Measurements from ENCODE around the gene CDKAL1. TPM values are rescaled to one million over a fixed set of nuclear protein-coding genes. Genes with fewer than 3 reads are reported as not detected.

Gene CDKAL1
- total RNA-seq, 4 donors from 2014 or later: 13.5 to 21.2 (median 17.3) TPM

DNA sequence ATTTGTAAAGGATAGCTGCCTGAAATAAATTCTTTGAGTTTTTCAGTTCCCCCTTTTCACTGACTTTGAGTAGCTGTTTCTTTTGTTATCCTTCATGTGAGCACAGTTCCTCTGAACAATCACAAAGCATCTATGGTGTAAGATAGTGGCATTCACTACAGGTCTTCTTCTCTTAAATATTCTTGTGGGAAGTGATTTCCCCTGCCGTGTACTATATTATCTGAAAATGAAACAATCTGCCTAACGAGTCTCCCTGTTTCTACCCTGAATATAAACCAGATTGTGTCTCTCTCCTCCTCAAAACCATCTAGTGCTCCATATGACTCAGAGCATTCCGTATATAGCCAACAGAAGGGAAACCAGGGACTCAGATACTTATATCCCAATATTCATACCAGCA, 679.2 kb downstream of the CDKAL1 start:
- no peak overlapping the region for H3K27ac ChIP-seq
- no peak for DNase-seq (ENCODE audit: low spot score in 2 of 2)
- H3K4me1 ChIP-seq: no peaks in the 10 kb centered on the region
- TF ChIP-seq POLR2A (IDR thresholded peaks at IDR 0.05): no peak
- TF ChIP-seq, protein P1, sequence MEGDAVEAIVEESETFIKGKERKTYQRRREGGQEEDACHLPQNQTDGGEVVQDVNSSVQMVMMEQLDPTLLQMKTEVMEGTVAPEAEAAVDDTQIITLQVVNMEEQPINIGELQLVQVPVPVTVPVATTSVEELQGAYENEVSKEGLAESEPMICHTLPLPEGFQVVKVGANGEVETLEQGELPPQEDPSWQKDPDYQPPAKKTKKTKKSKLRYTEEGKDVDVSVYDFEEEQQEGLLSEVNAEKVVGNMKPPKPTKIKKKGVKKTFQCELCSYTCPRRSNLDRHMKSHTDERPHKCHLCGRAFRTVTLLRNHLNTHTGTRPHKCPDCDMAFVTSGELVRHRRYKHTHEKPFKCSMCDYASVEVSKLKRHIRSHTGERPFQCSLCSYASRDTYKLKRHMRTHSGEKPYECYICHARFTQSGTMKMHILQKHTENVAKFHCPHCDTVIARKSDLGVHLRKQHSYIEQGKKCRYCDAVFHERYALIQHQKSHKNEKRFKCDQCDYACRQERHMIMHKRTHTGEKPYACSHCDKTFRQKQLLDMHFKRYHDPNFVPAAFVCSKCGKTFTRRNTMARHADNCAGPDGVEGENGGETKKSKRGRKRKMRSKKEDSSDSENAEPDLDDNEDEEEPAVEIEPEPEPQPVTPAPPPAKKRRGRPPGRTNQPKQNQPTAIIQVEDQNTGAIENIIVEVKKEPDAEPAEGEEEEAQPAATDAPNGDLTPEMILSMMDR (IDR thresholded peaks at IDR 0.05): no peak
- no peak for TF ChIP-seq EP300 (IDR thresholded peaks at IDR 0.05)
- WGBS, 2 donors: 86 to 90% methylated on average over 3 of the region's 3 CpGs
- no peaks in the 10 kb centered on the region for H3K27me3 ChIP-seq
- H3K36me3 ChIP-seq: peaks cover 0 to 83% (median 0%) of the 10 kb centered on the region in 3 donors
- no peaks in the 10 kb centered on the region for H3K9me3 ChIP-seq
- no peak overlapping the region for H3K4me3 ChIP-seq

DNA sequence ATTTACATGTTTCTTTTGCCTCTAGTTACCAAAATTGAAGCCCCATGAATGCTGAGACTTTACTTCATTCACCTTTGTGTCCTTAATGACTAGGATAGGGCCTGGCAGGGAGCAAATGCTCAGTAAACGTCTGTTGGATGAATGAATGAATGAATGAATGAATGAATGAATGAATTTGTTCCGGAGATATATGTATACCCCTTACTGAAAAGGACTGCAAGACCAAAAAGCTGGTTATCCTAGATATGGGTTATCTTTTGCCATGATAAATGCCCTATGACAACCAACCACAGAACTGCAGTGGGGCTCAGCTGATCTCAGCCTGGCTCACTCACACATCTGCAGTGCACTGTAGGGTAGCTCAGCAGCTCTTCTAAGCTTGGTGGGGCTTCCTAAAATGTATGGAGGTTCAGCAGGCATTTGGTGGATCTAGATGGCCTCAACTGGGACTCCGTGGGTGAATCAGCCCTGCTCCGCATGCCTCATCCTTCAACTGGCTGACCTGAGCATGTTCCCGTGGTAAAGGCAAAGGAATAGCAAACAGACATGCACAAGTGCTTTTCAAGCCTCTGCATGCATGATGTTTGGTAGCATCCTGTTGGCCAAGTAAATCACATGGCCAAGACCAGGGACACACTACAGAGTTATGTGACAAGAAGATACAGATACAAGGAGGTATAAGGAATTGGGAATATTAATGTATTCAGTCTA, 680.6 kb downstream of the CDKAL1 start:
- Histone ChIP-seq H3K27ac (no peak overlapping the region), H3K4me1 (no peaks in the 10 kb centered on the region), H3K4me3 (no peak overlapping the region), H3K9me3 (no peaks in the 10 kb centered on the region), H3K36me3 (peaks cover 0 to 72% (median 0%) of the 10 kb centered on the region in 3 donors), H3K27me3 (no peaks in the 10 kb centered on the region)
- TF ChIP-seq EP300 (IDR thresholded peaks at IDR 0.05) (no peak), POLR2A (IDR thresholded peaks at IDR 0.05) (no peak)
- WGBS, 2 donors: 72 to 95% methylated on average over 5 of the region's 5 CpGs
- DNase-seq (ENCODE audit: low spot score in 2 of 2): no peak

DNA sequence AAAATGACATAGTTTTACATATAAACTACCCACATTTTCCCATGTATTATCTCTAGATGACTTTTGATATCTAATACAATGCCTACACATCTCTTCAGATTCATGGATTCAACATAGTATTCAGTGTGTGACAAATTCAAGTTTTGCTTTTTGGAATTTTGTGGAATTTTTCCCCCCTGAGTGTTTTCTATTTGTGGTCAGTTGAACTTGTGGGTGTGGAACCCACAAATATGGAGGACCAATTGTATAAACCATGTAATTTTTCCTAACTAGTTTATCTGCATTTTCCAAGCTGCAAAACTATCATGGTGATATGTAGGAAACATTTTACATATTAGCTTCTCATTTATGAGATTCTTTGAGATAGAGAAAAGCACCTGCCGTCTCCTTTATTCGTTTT, 685.0 kb downstream of the CDKAL1 start:
- 86 to 93% methylated on average over 2 of the region's 2 CpGs for WGBS, 2 donors
- no peak for TF ChIP-seq EP300 (IDR thresholded peaks at IDR 0.05)
- TF ChIP-seq, protein P1 (IDR thresholded peaks at IDR 0.05): no peak
- no peak for TF ChIP-seq POLR2A (IDR thresholded peaks at IDR 0.05)
- H3K4me1 ChIP-seq: no peaks in the 10 kb centered on the region
- no peaks in the 10 kb centered on the region for H3K9me3 ChIP-seq
- DNase-seq (ENCODE audit: low spot score in 2 of 2): no peak
- no peak overlapping the region for H3K4me3 ChIP-seq
- H3K27ac ChIP-seq: no peak overlapping the region
- H3K36me3 ChIP-seq: peaks cover 0 to 75% (median 0%) of the 10 kb centered on the region in 3 donors
- H3K27me3 ChIP-seq: no peaks in the 10 kb centered on the region

DNA sequence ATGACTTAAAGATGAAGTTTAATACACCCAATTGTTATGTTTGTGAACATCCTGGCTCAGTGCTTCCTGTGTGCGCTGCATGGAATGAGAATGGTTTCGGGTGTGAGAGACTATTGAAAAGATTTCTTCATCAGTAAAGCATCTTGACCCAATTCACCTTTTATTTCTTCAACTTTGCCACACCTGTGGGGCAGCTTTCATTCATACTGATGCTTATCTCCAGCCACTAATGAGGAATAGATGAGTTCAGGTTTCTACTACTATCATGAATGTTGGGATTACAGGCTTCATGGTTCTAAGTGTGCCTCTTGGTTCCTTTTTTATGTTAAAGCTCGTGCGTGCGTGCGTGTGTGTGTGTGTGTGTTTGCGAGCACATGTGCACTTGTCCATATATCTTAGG, 685.6 kb downstream of the CDKAL1 start:
- Histone ChIP-seq H3K36me3 (peaks cover 0 to 70% (median 0%) of the 10 kb centered on the region in 3 donors), H3K27ac (no peak overlapping the region), H3K4me3 (no peak overlapping the region), H3K4me1 (no peaks in the 10 kb centered on the region), H3K27me3 (no peaks in the 10 kb centered on the region), H3K9me3 (no peaks in the 10 kb centered on the region)
- 86 to 88% methylated on average over 7 of the region's 7 CpGs for WGBS, 2 donors
- no peak for TF ChIP-seq POLR2A (IDR thresholded peaks at IDR 0.05)
- TF ChIP-seq EP300 (IDR thresholded peaks at IDR 0.05): no peak
- TF ChIP-seq, protein P1 (IDR thresholded peaks at IDR 0.05): no peak
- no peak for DNase-seq (ENCODE audit: low spot score in 2 of 2)

DNA sequence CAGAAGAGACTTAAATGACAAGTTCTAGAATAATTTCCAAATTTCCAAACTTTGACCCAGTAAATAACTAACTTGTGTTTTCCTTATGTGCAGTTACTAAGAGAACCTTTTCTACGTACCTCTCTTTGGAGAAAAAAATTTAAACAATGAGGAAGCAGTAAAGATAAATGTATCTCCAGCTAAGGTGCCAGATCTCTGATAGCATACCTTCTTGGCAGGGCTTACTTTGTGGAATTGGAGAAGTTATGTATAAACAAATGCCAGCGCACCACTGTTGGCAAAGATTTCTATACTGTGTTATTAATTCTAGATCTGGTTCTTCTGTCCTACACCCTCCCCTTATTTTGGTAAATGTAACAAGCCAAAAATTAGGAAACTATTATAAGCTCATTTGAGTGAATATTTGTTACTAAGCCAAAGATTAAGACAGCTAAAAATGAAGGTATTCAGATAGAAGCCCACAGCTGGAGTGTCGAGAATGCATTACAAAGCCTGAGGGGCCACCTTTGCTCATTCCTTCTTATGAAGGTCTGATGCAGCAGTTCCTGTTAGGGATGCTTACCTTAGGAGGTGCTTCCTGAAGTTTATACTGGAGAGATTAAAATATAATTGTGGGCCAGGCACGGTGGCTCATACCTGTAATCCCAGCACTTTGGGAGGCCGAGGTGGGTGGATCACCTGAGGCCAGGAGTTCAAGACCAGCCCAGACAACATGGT, 686.2 kb downstream of the CDKAL1 start:
- DNase-seq (ENCODE audit: low spot score in 2 of 2): no peak
- TF ChIP-seq EP300 (IDR thresholded peaks at IDR 0.05): no peak
- TF ChIP-seq POLR2A (IDR thresholded peaks at IDR 0.05): no peak
- TF ChIP-seq, protein P1 (IDR thresholded peaks at IDR 0.05): no peak
- H3K27ac ChIP-seq: no peak overlapping the region
- no peak overlapping the region for H3K4me3 ChIP-seq
- H3K9me3 ChIP-seq: no peaks in the 10 kb centered on the region
- H3K4me1 ChIP-seq: no peaks in the 10 kb centered on the region
- H3K36me3 ChIP-seq: peaks cover 0 to 64% (median 0%) of the 10 kb centered on the region in 3 donors
- H3K27me3 ChIP-seq: no peaks in the 10 kb centered on the region
- 92 to 96% methylated on average over 5 of the region's 5 CpGs for WGBS, 2 donors

Measured in tibial nerve (tissue), 4 donors.